NOMO-1 treated with DMSO at 0.1 percent for 48 hours (cell line): Measurements from ENCODE around the gene ADD3.

Source experiments
- DNase-seq: peaks from one replicate; lab custom pipeline; 2025; ENCODE audit not compliant: unreplicated experiment; lab: John Stamatoyannopoulos, UW

Gene ADD3

DNA sequence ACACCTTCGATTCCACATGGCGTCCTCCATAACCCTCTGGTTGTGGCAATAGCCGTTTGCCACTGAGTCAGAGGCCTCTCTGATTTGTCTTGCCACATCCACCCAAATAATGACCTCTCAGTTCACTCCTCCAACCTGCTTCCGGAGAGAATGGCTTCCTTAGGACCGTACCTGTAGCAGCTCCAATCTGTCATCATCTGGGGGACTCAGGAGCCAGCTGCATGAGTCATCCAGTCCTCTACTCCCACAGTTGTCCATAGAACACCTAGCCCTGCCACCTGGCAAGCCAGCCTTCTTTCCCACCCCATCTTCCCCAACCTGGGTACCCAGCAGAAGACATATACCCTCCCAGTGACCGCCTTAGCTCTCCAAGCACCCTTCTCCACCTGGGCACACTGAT lies 135.2 kb downstream of the ADD3 start:
- no peak for DNase-seq

DNA sequence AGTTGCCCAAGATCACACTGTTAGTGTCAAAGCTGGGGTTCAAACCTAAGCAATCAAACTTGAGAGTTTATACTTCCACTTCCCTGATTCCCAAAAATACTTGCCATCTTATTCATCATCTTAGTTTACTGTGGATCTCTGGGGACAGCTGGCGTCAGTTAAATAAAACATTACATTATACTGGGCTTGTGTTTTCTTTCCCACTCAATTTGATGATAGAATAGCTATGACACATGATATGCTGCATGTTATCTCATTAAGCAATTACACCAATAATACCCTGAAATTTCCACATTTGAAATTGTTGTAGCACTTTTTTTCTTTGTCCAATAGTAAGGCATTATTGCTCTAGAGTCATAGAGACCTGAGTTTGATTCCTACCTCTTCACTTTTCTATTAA lies 136.7 kb downstream of the ADD3 start:
- no peak for DNase-seq

DNA sequence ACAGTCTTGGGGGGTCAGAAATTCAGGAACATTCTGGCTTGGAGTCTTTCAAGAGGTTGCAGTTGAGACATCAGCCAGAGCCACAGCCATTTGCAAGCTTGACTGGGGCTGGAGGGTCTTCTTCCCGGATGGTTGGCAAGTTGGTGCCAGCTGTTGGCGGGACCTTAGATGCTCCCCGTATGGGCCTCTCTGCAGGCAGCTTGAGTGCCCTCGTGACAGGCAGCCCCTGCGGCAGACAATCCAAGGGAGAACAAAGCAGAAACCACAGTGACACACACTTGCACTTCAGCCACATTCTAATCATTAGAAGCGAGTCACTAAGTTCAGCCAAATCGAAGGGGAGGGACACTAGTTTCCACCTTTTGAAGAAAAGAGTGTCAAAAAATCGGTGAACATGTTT lies 140.2 kb downstream of the ADD3 start:
- DNase-seq = peak; percentile 65

DNA sequence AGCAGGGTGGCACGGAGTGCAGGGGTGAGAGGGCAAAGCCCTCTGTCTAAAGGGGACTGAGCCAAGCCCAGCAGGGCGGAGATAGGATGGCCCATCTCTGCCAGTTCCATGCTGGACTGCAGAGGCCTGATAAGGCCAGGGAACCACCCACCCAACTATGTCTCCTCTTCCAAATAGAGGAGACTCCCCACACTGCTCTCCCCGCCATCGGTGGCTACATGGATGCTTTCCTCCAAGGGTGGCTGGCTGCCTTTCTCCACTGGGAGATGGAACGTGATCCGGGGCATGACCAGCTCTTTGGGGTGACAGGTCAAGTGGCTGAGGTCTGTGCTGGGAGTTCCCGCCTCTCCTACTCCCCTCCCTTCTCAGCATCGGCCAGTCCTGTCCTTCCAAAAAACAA lies 141.5 kb downstream of the ADD3 start:
- DNase-seq = no peak

DNA sequence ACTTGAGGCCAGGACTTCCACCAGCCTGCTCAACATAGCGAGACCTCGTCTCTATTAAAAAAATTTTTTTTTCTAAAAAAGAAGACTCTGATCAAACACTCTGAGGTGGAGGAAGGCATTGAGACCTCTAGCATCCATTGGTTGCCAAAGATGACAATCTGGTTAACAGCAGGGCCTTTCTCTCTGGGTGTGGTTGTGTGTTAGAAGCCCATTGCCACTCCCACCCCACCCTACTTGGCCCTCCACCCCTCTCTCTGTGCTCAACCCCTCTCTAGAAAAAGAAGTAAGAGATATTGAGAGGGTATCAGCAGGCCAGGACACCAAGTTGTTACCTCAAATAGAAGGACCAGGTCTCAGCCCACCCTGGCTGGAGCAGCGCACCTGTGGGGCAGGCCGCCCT lies 142.3 kb downstream of the ADD3 start:
- no peak for DNase-seq

DNA sequence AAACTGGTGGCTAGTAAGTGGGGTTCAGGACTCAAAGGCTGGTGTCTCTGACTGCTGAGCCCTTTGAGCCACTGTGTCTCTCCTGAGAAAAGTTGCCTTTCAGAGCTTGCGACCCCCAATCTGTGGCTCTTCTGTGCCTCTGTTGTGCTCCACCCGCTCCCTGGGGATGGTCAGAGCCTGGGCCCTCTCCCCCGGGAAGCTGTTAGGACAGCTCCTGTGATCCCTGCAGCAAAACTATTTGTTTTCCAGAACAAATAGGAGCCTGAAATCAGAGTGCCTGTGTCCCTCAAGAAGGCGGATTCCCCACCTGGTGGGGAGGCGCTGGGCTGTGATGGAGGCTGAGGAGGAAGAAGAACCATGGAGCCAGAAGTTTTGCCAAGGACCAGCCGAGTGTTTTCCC lies 143.2 kb downstream of the ADD3 start:
- no peak for DNase-seq

DNA sequence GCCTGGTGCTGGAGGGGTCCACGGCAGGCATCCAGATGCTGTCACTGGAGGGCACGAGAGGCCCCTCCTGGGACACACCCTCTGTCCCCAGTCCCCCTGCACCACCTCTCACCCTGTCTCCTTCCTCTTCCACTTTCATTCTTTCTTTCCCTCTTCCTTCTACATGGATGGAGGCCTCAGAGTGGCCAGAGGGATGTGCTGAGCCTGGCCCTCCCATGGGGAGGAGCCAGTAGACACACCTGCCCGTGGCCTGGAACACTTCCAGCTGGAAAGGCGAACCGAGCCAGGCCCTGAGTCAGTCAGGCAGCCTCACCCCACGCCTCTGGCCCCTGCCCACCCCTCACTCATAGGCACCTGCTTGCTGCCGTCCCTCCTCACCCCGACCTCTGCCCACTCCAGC lies 143.7 kb downstream of the ADD3 start:
- no peak for DNase-seq

DNA sequence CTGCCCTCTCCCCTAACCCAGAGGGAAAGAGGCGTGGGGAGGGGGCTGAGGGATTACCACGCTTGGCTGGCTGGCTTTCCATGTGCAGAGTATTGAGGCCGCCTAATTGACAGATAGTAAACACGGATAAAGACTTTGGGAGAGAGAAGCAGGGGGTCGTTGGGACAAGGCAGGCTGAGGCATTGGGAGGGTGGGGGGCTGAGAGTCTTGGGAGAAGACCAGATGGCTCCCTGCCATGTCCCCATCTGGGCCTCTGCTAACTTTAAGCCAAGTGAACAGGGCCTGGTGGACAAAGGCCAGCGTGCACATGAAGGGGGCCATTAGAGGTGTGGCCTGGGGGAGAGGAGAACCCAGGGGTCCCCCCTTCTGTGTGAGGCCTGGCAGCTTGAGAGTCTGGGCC lies 144.2 kb downstream of the ADD3 start:
- DNase-seq = no peak

DNA sequence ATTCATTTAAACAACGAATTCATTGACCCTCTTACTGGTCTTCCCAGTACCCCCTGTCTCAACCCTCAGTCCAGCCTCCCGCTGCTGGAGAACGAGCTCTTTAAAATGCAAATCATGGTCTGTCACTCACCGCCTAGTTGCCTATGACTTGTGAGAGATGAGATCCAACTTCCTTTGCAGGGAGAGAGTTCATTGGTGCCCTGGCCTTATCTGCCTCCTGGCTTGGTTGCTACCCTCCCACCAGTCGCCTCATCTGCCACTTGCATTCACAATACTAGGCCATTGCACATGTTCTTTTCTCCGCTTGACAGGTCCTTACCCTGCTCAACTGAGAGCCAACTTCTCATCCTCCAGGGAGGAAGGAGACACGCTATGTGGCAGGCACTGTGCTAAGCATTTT lies 145.6 kb downstream of the ADD3 start:
- no peak for DNase-seq

DNA sequence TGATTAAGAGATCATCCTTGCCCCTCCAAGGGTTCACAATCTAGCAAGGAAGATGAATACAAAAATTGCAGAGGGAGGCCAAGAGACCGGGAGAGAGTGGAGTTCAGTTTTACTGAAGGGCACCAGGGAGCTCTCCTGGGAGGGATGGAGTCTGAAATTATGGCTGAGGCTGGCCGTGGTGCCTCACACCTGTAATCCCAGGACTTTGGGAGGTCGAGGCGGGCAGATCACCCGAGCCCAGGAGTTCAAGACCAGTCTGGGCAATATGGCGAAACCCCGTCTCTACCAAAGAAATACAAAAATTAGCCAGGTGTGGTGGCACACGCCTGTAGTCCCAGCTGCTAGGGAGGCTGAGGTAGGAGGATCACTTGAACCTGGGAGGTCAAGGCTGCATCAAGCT lies 148.3 kb downstream of the ADD3 start:
- no peak for DNase-seq

DNA sequence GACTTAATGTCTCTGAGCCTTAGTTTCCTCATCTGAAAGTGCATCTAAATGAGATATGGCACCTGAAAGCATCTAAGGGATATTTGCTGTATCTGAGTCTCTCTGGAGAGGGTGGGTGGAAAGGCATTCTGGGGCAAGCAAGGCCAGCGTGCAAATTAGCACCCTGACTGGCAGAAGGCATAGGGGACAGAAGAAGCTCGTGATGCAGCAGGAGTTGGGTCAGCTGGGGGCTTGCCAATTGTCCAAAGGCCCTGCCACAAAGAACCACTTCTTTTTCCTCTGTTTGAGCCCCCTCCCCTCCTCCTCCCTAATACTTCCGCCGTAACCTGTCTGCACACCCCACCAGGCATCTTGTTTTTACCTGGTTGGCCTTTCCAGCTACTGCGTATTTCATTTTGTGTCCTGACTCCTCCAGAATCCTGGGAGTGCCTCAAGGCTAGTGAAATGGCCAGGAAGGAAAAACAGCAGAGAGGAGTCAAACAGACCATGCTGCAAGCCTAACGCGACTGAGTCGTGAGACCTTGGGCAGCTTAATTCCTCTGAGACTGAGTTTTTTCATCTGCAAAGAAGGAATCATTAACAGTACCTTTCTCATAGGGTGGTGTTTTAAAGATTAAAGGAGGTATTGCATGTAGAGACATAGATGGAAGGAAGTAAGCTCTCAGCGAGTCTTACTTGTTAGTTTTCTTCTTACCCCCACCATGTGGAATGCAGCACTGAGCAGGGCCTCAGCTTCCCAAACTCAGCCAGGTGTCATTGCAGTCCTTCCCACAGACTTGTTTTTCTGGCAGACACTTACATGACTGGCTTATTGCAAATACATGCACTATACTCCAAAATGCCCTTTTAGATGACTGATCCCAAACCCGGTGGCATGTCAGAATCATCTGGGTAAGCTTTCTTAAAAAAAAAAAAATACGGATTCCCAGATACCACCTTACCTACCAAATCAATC lies 150.5 kb downstream of the ADD3 start:
- no peak for DNase-seq

DNA sequence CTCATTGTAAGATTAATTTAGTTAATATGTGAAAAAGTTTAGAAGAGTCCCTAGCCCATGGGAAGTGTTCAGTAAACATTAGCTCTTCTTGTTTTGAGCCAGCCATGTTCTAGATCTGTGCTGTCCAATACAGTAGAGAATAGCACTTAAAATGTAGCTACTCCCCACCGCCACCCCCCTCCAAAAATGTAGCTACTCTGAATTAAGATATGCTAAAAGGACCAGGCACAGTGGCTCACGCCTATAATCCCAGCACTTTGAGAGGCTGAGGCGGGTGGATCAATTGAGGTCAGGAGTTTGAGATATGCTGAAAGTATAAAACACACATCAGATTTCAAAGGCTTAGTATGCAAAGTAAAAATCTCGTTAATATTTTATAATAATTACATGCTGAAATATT lies 152.3 kb downstream of the ADD3 start:
- DNase-seq = peak; percentile 17

DNA sequence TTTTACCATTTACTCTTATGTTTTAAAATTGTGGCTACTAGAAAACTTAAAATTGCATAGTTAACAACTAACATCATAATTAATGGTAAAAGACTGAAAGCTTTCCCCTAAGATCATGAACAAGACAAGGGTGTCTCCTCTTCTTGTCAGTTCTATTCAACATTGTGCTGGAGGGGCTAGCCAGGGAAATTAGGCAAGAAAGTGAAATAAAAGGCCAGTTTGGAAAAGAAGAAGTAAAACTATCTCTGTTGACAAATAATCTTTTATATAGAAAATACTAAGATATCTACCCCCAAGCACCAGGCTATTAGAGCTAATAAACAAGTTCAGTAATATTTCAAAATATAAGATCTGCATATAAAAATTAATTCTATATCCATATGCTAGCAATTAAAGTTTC lies 152.7 kb downstream of the ADD3 start:
- peak; percentile 54 for DNase-seq

DNA sequence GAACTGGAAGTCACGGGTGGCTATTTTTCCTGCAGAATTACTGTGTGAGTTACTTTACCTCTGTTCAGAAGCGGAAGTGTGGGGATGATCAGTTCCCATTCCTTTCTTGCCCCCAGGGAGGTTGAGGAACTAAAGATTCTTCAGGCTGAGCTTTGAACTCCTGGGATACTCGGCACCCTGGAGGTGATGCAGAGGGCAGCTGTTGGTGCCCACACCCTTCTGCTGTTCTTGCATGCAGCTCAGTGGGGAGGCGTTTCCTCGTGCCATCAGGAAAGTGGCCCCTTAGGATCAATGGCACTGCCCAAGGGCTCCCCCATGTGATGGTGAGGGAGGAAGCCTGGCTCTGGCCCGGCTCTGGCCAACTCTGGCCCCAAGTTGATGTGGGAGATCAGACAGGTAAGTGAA lies 155.0 kb downstream of the ADD3 start:
- peak; percentile 53 for DNase-seq

DNA sequence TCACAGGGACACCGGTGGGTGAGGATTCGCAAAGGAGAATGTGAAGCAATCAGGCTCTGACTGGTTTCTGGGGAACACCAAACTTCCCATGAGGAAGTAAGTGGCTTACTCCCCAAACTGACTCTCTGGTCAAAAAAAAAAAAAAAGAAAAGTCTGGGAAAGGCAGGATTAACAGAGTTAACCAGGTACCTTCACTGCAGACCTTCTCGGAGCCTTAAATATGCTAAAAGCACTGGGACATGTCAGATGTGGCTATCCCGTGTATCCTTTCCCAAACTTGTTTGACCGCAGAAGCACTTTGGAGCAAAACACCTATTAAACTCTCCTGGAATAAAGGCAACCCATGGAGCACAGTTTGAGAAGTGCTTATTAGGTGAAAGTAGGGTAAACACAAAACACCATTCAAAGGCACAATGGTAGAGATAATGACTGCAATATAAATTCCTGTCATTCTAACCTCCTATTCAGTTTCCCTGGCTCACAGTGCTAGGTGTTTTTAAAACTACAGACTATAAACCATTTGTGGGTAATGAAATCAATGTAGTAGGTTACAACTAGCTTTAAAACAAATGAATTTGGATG lies 155.5 kb downstream of the ADD3 start:
- DNase-seq = no peak

DNA sequence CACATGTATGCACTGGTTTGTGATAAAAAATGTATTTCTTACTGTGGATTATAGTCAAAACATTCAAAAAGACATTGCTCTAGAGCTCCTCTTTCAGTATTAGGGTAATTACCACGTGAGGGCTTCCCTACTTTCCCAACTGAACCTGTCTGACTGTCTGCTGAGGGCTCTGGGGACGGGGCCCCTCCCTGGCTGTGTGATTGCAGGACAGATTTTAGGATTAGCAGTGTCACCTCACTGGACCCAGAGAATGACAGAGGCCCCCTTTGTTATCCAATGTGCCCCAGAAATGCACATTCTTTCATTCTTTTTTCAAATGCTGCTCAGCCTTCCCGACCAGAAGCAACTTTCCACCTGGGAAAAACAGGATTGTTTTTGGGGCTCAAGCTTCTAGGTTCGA lies 156.1 kb downstream of the ADD3 start:
- DNase-seq = no peak

DNA sequence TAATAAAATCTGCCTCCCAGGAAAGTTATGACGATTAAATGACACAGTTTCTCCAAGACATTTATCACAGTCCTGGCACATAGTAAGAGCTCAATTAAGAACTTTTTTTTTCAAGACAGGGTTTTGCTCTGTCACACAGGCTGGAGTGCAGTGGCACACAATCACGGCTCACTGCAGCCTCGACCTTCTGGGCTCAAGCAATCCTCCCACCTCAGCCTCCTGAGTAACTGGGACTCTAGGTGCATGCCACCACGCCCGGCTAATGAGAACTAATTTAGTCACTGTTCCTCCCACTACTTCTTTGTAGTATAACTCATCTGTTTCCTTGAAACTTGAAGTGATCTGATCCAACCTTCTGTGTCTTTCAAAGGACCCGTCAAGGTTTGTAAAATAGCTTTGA lies 157.5 kb downstream of the ADD3 start:
- DNase-seq = no peak

DNA sequence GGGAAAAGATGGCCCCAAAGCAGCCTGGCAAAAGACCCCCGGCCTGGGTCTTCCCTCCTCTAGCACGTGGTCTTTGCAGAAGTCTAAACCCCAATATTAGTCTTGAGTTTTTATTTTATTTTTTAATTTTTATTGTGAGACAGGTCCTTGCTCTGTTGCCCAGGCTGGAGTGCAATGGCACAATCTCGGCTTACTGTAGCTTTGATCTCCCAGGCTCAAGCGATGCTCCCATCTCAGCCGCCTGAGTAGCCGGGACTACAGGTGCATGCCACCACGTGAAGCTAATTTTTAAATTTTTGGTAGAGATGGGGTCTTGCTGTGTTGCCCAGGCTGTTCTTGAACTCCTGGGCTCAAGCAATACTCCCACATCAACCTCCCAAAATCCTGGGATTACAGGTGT lies 159.4 kb downstream of the ADD3 start:
- no peak for DNase-seq

DNA sequence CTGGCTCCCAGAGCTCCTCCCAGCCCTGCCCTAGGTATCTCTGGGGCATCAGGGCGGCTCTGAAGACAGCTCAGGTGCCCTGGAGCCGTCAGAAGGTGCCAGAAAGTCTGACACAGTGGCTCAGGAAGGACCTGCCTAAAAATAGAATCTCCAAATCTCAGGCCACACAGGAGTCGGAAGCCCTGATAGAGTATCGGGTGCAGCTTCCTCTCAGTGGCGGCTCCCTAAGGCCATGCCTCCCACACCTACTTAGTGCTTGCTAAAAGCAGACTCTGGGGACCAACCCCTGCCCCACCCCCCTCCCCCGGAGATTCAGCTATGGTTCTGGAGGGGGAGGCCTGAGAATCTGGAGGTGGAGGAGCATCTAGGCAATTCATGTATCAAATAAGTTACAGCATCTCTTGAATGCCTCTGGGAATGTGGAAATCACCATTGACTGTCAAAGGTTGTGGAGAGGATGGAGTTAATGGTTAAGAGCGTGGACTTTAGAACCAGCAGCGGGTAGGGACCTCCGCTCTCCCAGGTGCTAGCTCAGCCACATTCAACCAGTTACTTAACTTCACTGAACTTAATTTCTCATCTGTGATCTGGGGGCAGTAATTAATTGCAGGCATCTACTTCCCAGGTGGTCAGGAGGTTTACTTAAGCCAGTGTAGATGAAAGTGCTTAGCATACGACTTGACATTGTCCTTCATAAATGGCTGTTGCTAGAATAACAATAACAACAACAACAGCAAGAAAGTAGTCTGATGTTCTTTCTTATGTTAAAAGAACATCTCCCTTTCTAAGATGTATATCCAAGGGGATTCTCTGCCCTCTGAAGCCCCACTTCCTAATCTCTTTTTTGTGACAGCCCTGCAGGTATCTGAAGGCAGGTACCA lies 161.1 kb downstream of the ADD3 start:
- DNase-seq = no peak

DNA sequence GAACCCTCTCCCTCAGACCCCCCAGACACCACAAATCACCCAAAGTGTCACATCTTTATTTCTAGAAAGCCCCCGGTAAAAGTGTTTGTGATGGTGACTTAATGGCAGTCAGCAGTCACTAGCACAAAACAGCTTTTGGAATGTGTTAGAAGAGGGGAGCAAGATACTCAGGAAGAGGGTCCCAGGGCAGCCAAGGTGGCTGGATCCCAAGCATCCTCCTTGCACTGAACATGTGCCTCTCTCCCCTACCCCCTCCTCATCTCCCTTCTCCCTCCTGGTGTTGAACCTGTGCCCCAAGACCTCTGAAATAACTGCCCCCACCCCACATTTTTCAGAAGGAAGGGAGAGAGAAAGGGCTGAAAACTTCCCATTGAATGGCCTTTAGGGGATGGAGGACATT lies 161.8 kb downstream of the ADD3 start:
- DNase-seq = no peak

DNA sequence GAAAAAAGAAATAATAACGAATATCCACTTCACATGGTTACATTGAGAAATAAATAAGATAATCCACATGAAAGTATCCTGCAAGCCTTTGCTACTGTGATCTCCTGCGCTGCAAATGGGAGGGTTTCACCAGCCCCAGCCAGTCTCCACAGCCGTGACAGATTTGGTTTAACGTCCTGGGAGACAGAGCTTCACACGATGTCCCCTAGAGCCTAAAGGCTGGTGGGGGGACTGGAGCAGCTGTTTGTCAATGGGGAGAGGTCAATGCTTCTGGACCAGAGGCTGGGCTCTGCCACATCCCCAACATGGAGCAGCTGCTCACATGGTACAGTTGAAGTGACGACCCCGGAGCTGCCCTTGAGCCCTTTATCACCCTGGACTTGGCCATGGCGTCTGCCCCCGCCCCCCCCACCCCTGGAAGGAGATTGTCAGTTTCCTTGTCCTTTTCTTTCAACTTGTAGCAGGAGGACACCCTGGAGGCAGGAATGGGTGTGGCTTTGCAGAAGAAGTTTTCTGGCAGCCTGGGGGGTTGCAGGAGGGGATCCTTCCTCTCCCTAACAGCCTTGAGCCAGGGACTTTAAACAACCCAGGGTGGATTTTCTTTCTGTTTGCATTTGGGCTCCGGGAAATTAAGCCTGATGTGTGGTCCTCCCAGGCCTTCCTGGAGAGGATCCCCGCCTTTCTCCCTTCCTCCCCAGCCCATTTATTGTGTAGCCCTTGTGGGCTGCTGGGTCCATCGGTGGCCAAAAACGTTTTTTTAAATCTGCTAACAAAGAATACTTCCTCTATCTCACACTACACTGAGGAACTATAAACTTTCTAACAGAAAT lies 162.6 kb downstream of the ADD3 start:
- peak; percentile 53 for DNase-seq
